K562 (cell line): ENCODE data around the gene SSX5. TPM values are rescaled to one million over a fixed set of nuclear protein-coding genes. Genes with fewer than 3 reads are reported as not detected.
A peak's percentile ranks its signal among the peaks of the same experiment; 100 is the strongest.

ENCODE experiments used
- ATAC-seq: fragments of 200-7000 bp; cut with Tn5 transposase; 3 replicates; pipeline ENCODE4 v1.9.1; 2020; ENCODE audit warnings: moderate library complexity
- Bru-seq: library from RNA; stranded (reverse); fragments of 400-500 nt; gene quantifications from one replicate; lab custom pipeline; 2021; lab: Mats Ljungman, UMichigan
- BruChase-seq, 2 experiments: library from RNA; stranded (reverse); fragments of 400-500 nt; gene quantifications; one replicate each; lab custom pipeline; 2021; lab: Mats Ljungman, UMichigan
- BruUV-seq: library from RNA; stranded (reverse); fragments of 400-500 nt; replicated peaks from 2 replicates; lab custom pipeline; 2021; lab: Mats Ljungman, UMichigan
- CTCF ChIA-PET: fragments of 300-600 bp; formaldehyde crosslinking; extraction: SDS; loops from one replicate; lab custom pipeline; 2021; ENCODE audit warnings: low intra/inter-chr PET ratio; lab: Yijun Ruan, JAX
- POLR2A ChIA-PET: fragments of 300-600, 350-650 bp; sonication (Branson Sonifier 250); formaldehyde crosslinking; extraction: SDS; loops from one replicate; lab custom pipeline; 2021; ENCODE audit warnings: antibody characterized with exemption, inconsistent platforms; lab: Yijun Ruan, JAX
- DNase-seq, 4 experiments: peaks; one replicate each; pipeline versions ENCODE4 v3.0.0 to v3.0.0-alpha.2; 2011 to 2018; ENCODE audit warnings: low spot score in 3 of 4, mixed read lengths in 3 of 4; ENCODE audit errors: extremely low read depth in 1 of 4
- FAIRE-seq: peaks from 2 replicates; lab custom pipeline; 2011; peaks lifted over from hg19 to GRCh38; lab: Jason Lieb, UNC
- H2AFZ ChIP-seq: 2 replicates; pipeline ENCODE4 v1.6.0; 2011; ENCODE audit warnings: low read depth, low read length, control low read depth, inconsistent platforms
- H3K27ac ChIP-seq: fragments of 200-600 bp; 3 replicates; pipeline ENCODE4 v1.8.0; 2011; ENCODE audit warnings: low read depth, mild to moderate bottlenecking, control low read depth, inconsistent platforms, low read length, moderate library complexity, mixed read lengths; ENCODE audit errors: extremely low read depth
- H3K27me3 ChIP-seq, 2 experiments: fragments of 300-600 bp in 1 of 2; 2 replicates in 1 of 2; 3 replicates in 1 of 2; pipeline versions ENCODE4 v1.6.0 to v1.8.0; 2011; ENCODE audit warnings: inconsistent platforms in 2 of 2, low read length in 2 of 2, mild to moderate bottlenecking in 1 of 2, mixed read lengths in 1 of 2, moderate library complexity in 1 of 2; ENCODE audit not compliant: control insufficient read depth in 2 of 2, insufficient read depth in 2 of 2
- H3K36me3 ChIP-seq: fragments of 300-600 bp; 3 replicates; pipeline ENCODE4 v1.8.0; 2011; ENCODE audit warnings: mild to moderate bottlenecking, low read length, inconsistent platforms; ENCODE audit not compliant: control insufficient read depth, insufficient read depth
- H3K4me1 ChIP-seq, 2 experiments: fragments of 200-600 bp in 1 of 2; replicated peaks in 1 of 2; 2 replicates in 1 of 2; 3 replicates in 1 of 2; pipeline versions ENCODE4 v1.5.1 to v1.8.0; 2011; ENCODE audit warnings: inconsistent platforms in 2 of 2, low read length in 2 of 2, mild to moderate bottlenecking in 1 of 2, mixed read lengths in 1 of 2, moderate library complexity in 1 of 2; ENCODE audit not compliant: control insufficient read depth in 2 of 2, insufficient read depth in 2 of 2
- H3K4me2 ChIP-seq: 2 replicates; pipeline ENCODE4 v1.6.1; 2011; ENCODE audit warnings: low read length, control low read depth, inconsistent platforms, mixed read lengths; ENCODE audit not compliant: insufficient read depth
- H3K4me3 ChIP-seq: fragments of 200-600 bp; sonication (generic), shearing (Covaris generic); 2 replicates; pipeline ENCODE4 v1.5.1; 2016; ENCODE audit warnings: control low read depth, inconsistent platforms
- H3K79me2 ChIP-seq: fragments of 200-600 bp; 3 replicates; pipeline ENCODE4 v1.8.0; 2011; ENCODE audit warnings: low read length, inconsistent platforms; ENCODE audit not compliant: control insufficient read depth, insufficient read depth
- H3K9ac ChIP-seq, 2 experiments: 2 replicates each; pipeline versions ENCODE4 v1.6.0 to v1.6.1; 2011; ENCODE audit warnings: low read depth in 2 of 2, low read length in 2 of 2, control low read depth in 1 of 2, inconsistent platforms in 1 of 2, mild to moderate bottlenecking in 1 of 2, mixed read lengths in 1 of 2; ENCODE audit not compliant: insufficient read depth in 1 of 2
- H3K9me1 ChIP-seq: one replicate; pipeline ENCODE4 v1.6.0; 2011; ENCODE audit warnings: inconsistent platforms, mild to moderate bottlenecking, low read length, moderate library complexity; ENCODE audit not compliant: control insufficient read depth, insufficient read depth
- H3K9me3 ChIP-seq: replicated peaks from 2 replicates; pipeline ENCODE4 v1.5.1; 2011; ENCODE audit warnings: low read depth, low read length, inconsistent platforms; ENCODE audit not compliant: control insufficient read depth, insufficient read depth
- H4K20me1 ChIP-seq: replicated peaks from 2 replicates; pipeline ENCODE4 v1.6.1; 2011; ENCODE audit warnings: low read length, inconsistent platforms, mixed read lengths; ENCODE audit not compliant: control insufficient read depth, insufficient read depth
- CEBPB ChIP-seq: fragments of 450-650 bp; IDR thresholded peaks from 2 replicates; pipeline ENCODE4 v1.6.1; 2016; ENCODE audit warnings: missing genetic modification characterization, missing compliant biosample characterization
- CEBPG ChIP-seq, 3 experiments: fragments of 200-800 bp in 1 of 3; sonication (Bioruptor generic) in 1 of 3; sonication (generic) in 1 of 3; formaldehyde crosslinking in 1 of 3; IDR thresholded peaks in 2 of 3; conservative IDR thresholded peaks in 1 of 3; 2 replicates each; pipeline versions ENCODE4 v1.6.1 to v1.8.0; 2016 to 2022; ENCODE audit warnings: missing compliant biosample characterization in 2 of 3, missing genetic modification characterization in 2 of 3, mild to moderate bottlenecking in 1 of 3, missing genetic modification reagents in 1 of 3
- FOS ChIP-seq: IDR thresholded peaks from 3 replicates; pipeline ENCODE4 v1.6.1; 2011; ENCODE audit not compliant: insufficient read length; ENCODE audit errors: extremely low read depth
- NFE2 ChIP-seq: IDR thresholded peaks from 2 replicates; pipeline ENCODE4 v1.6.1; 2014; ENCODE audit warnings: antibody characterized with exemption, low read depth
- NFYB ChIP-seq: IDR thresholded peaks from 2 replicates; pipeline ENCODE4 v1.6.1; 2011; ENCODE audit warnings: mild to moderate bottlenecking, moderate library complexity; ENCODE audit not compliant: insufficient read length; ENCODE audit errors: extremely low read depth
- RBM25 ChIP-seq: fragments of 200-400 bp; formaldehyde crosslinking; IDR thresholded peaks from 2 replicates; pipeline ENCODE4 v1.6.1; 2018; ENCODE audit warnings: low read length, low read depth, moderate library complexity; ENCODE audit not compliant: severe bottlenecking
- RFX7 ChIP-seq: fragments of 250-450 bp; sonication (Bioruptor Pico); IDR thresholded peaks from 2 replicates; pipeline ENCODE4 v1.5.1; 2021; ENCODE audit warnings: mild to moderate bottlenecking
- WGBS: fragments of 100-300 bp; shearing (Covaris generic); methylation state at CpG from one replicate; pipeline ENCODE4 v1.1.6; 2016; ENCODE audit warnings: low coverage, mixed read lengths; ENCODE audit not compliant: insufficient coverage; ENCODE audit errors: missing lambda C conversion rate; 5-methylcytosine and 5-hydroxymethylcytosine counted together
- in situ Hi-C: fragments of 300-500 bp; cut with MboI; formaldehyde crosslinking; loops from 4 replicates; pipeline ENCODE4 v1.15.0; 2018; ENCODE audit warnings: inconsistent platforms, mixed read lengths
- intact Hi-C: fragments of 100-400 bp; cut with micrococcal nuclease; formaldehyde crosslinking; loops from 2 replicates; pipeline ENCODE4 v1.14.2; 2022
- long read RNA-seq, 3 experiments: library from polyadenylated mRNA in 2 of 3; library from RNA in 1 of 3; unstranded in 2 of 3; stranded (forward) in 1 of 3; transcript quantifications; one replicate each; pipeline ENCODE4 v2.0.0, GENCODE V29; 2019 to 2022
- polyA minus RNA-seq, 3 experiments: library from RNA; depleted of rRNA, polyadenylated mRNA; stranded (reverse); fragments of >200 nt; gene quantifications; 2 replicates each; pipeline ENCODE4 v1.2.3, GENCODE V29; 2011
- polyA plus RNA-seq, 8 experiments: library from polyadenylated mRNA; depleted of rRNA in 4 of 8; stranded (reverse) in 5 of 8; unstranded in 3 of 8; fragments of >200 nt; fragmentation: Nextera tagmentation in 2 of 8; fragmentation: Illumina TruSeq in 1 of 8; extraction: Ambion mirVana in 2 of 8; extraction: Trizol in 1 of 8; gene quantifications; 2 replicates each; pipeline versions ENCODE4 v1.2.1 to v1.2.3, GENCODE V29; 2011 to 2014; ENCODE audit warnings: inconsistent platforms in 1 of 8, missing spikeins in 1 of 8
- total RNA-seq, 7 experiments: library from RNA; depleted of rRNA in 6 of 7; stranded (reverse); fragments of >200 nt in 6 of 7; fragmentation: Illumina TruSeq in 2 of 7; extraction: Trizol in 2 of 7; gene quantifications; 2 replicates each; pipeline versions ENCODE4 v1.2.1 to v1.2.3, GENCODE V29; 2011 to 2021; ENCODE audit warnings: low replicate concordance in 1 of 7
- TF ChIP-seq, protein P1 (sequence below): sonication (generic); formaldehyde crosslinking; IDR thresholded peaks from 2 replicates; pipeline ENCODE4 v1.8.0; 2023; ENCODE audit warnings: missing genetic modification reagents, mild to moderate bottlenecking, borderline replicate concordance

Gene SSX5, protein sequence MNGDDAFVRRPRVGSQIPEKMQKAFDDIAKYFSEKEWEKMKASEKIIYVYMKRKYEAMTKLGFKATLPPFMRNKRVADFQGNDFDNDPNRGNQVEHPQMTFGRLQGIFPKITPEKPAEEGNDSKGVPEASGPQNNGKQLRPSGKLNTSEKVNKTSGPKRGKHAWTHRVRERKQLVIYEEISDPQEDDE
- total RNA-seq (2011; cell fraction: chromatin; rRNA removed; ENCODE audit: low replicate concordance) = not detected in 2 replicates
- total RNA-seq (2011; cell fraction: nucleolus; rRNA removed) = not detected in 2 replicates
- not detected in 2 replicates for total RNA-seq (2011; cell fraction: nucleoplasm; rRNA removed)
- total RNA-seq (2014; rRNA removed) (0.36 TPM in 1 of 2 replicates, not detected in the other), total RNA-seq (2014; rRNA removed; fragmentation: Illumina TruSeq; extraction: Trizol) (0.22 TPM in 1 of 2 replicates, not detected in the other), total RNA-seq (2015; rRNA removed; fragmentation: Illumina TruSeq; extraction: Trizol) (0.11 and 0.14 TPM in 2 replicates), total RNA-seq (2021) (not detected in 2 replicates), polyA plus RNA-seq (2011; rRNA removed) (not detected in 2 replicates), polyA plus RNA-seq (2014; fragmentation: Illumina TruSeq; extraction: Trizol) (0.13 and 0.15 TPM in 2 replicates), polyA plus RNA-seq (2014; fragmentation: Nextera tagmentation; extraction: Ambion mirVana) (under 1 TPM; 0.25 to 0.31 TPM), polyA plus RNA-seq (2014; rRNA removed) (2.2 TPM in 1 of 2 replicates, not detected in the other), polyA minus RNA-seq (2011; rRNA and poly(A)+ RNA removed) (not detected in 2 replicates), Bru-seq, nascent RNA (percentile 14 among the genes with signal in this experiment), BruChase-seq, experiment 1, labeled RNA remaining after a 2-hour chase (percentile 13 among the genes with signal in this experiment), BruChase-seq, experiment 2, labeled RNA remaining after a 6-hour chase (percentile 13 among the genes with signal in this experiment)
- polyA plus RNA-seq (2011; cell fraction: cytosol; rRNA removed) = 0.09 TPM in 1 of 2 replicates, not detected in the other
- not detected in 2 replicates for polyA plus RNA-seq (2011; cell fraction: nucleus; rRNA removed)
- 0.35 and 0.69 TPM in 2 replicates for polyA plus RNA-seq (2012)
- not detected in 2 replicates for polyA minus RNA-seq (2011; cell fraction: cytosol; rRNA and poly(A)+ RNA removed)
- not detected in 2 replicates for polyA minus RNA-seq (2011; cell fraction: nucleus; rRNA and poly(A)+ RNA removed)
- long read RNA-seq, experiment 1 = 0 reads
- long read RNA-seq, experiment 2 = 0 reads
- long read RNA-seq, experiment 3 = 0 reads

DNA sequence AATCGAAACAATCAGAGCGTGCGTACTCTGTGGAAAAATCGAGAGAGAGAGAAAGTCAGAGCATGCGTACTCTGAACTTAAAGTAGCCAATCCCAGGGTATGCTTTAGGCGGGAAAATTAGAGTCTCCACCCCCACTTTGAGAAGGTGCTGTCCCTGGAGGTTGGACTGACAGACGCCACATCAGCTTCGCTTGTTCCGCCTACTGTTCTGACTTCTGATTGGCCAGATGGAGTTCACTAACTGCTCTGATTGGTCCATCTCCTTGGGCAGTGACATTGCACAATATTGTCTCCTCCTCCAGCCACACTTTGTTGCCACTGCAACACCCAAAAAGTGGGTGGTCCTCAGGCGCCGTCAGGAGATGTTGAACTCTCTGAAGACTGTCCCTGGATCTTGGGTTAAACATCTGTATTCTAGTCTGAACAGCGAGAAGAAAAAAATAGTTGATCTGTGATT, at the start of gene SSX5:
Gene SSX5, minus strand, starts transcription at position 51 of the 457 bp plus-strand sequence. CDS start 1,437 bp downstream, outside the sequence.
- Histone ChIP-seq H3K9ac (no peak within 1 kb of the TSS), H3K4me3 (no peak within 1 kb of the TSS), H3K9me1 (no peaks in the 10 kb centered on the region), H3K79me2 (no peaks in the 10 kb centered on the region), H2AFZ (no peak within 1 kb of the TSS), H4K20me1 (no peaks in the 10 kb centered on the region), H3K4me2 (no peak within 1 kb of the TSS), H3K4me1 (no peaks in the 10 kb centered on the region; a peak in 1 of 5 replicates), H3K9me3 (no peaks in the 10 kb centered on the region), H3K27me3 (no peaks in the 10 kb centered on the region)
- peak; percentile 5 to 38 (median 7) for DNase-seq
- peak; percentile 78 for FAIRE-seq
- ATAC-seq = no peak
- BruUV-seq = no TSS peak
- 23% methylated on average over 8 of the region's 12 CpGs for WGBS
- intact Hi-C loops = no loop called here
- TF ChIP-seq CEBPG (CRISPR knock-in tag; IDR thresholded peaks at IDR 0.05) = no peak
- peak in 1 of 2 experiments; percentile 75; a peak in 2 of 4 replicates for TF ChIP-seq CEBPG (tag; conservative IDR thresholded peaks at IDR 0.05 in 1 of 2, IDR thresholded peaks at IDR 0.05 in 1 of 2)
- TF ChIP-seq, protein P1, sequence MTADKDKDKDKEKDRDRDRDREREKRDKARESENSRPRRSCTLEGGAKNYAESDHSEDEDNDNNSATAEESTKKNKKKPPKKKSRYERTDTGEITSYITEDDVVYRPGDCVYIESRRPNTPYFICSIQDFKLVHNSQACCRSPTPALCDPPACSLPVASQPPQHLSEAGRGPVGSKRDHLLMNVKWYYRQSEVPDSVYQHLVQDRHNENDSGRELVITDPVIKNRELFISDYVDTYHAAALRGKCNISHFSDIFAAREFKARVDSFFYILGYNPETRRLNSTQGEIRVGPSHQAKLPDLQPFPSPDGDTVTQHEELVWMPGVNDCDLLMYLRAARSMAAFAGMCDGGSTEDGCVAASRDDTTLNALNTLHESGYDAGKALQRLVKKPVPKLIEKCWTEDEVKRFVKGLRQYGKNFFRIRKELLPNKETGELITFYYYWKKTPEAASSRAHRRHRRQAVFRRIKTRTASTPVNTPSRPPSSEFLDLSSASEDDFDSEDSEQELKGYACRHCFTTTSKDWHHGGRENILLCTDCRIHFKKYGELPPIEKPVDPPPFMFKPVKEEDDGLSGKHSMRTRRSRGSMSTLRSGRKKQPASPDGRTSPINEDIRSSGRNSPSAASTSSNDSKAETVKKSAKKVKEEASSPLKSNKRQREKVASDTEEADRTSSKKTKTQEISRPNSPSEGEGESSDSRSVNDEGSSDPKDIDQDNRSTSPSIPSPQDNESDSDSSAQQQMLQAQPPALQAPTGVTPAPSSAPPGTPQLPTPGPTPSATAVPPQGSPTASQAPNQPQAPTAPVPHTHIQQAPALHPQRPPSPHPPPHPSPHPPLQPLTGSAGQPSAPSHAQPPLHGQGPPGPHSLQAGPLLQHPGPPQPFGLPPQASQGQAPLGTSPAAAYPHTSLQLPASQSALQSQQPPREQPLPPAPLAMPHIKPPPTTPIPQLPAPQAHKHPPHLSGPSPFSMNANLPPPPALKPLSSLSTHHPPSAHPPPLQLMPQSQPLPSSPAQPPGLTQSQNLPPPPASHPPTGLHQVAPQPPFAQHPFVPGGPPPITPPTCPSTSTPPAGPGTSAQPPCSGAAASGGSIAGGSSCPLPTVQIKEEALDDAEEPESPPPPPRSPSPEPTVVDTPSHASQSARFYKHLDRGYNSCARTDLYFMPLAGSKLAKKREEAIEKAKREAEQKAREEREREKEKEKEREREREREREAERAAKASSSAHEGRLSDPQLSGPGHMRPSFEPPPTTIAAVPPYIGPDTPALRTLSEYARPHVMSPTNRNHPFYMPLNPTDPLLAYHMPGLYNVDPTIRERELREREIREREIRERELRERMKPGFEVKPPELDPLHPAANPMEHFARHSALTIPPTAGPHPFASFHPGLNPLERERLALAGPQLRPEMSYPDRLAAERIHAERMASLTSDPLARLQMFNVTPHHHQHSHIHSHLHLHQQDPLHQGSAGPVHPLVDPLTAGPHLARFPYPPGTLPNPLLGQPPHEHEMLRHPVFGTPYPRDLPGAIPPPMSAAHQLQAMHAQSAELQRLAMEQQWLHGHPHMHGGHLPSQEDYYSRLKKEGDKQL (CRISPR knock-in tag) = no peak
- TF ChIP-seq RBM25 = peak; percentile 56
- TF ChIP-seq FOS = peak; percentile 37
- TF ChIP-seq CEBPB = peak; percentile 80
- no peak for TF ChIP-seq RFX7 (CRISPR knock-in tag)
- peak; percentile 56 for TF ChIP-seq NFE2
- peak; percentile 86 for TF ChIP-seq NFYB
- TF ChIP-seq, all 486 proteins: peak for 6
- in situ Hi-C loops = no loop called here
- H3K36me3 ChIP-seq = no peaks in the 10 kb centered on the region
- POLR2A ChIA-PET = no interaction called here
- no peak within 1 kb of the TSS for H3K27ac ChIP-seq
- CTCF ChIA-PET = no interaction called here
